H1 (cell line): ENCODE measurements around the gene GPR31. TPM values are rescaled to one million over a fixed set of nuclear protein-coding genes. Genes with fewer than 3 reads are reported as not detected.

ENCODE experiments used
- CTCF ChIA-PET: fragments of 300-600 bp; sonication (Branson Sonifier 250); formaldehyde crosslinking; loops from one replicate; lab custom pipeline; 2021; ENCODE audit not compliant: partially characterized antibody; lab: Charles Lee
- POLR2A ChIA-PET: fragments of 300-600 bp; sonication (Branson Sonifier 250); formaldehyde crosslinking; loops from one replicate; lab custom pipeline; 2021; ENCODE audit warnings: inconsistent platforms; ENCODE audit not compliant: partially characterized antibody; lab: Charles Lee
- DNase-seq, 2 experiments: peaks; one replicate each; pipeline versions ENCODE4 v3.0.0 to v3.0.0-alpha.2; 2010 to 2022; ENCODE audit warnings: low spot score in 2 of 2, low read depth in 1 of 2, mixed read lengths in 1 of 2
- FAIRE-seq: peaks from 2 replicates; lab custom pipeline; 2011; peaks lifted over from hg19 to GRCh38; lab: Jason Lieb, UNC
- H2AFZ ChIP-seq: 2 replicates; pipeline ENCODE4 v1.8.1; 2012; ENCODE audit warnings: low read length, inconsistent platforms
- H2AK5ac ChIP-seq: 2 replicates; pipeline ENCODE4 v1.6.1; 2013; ENCODE audit warnings: low read depth, low read length
- H2BK120ac ChIP-seq: replicated peaks from 2 replicates; pipeline ENCODE3; 2013; ENCODE audit warnings: low read depth, low read length, inconsistent platforms
- H2BK12ac ChIP-seq: 2 replicates; pipeline ENCODE4 v1.6.1; 2013; ENCODE audit warnings: low read depth, low read length
- H2BK15ac ChIP-seq: 2 replicates; pipeline ENCODE4 v1.6.1; 2013; ENCODE audit warnings: low read length
- H2BK20ac ChIP-seq: 2 replicates; pipeline ENCODE4 v1.6.1; 2013; ENCODE audit warnings: low read length
- H2BK5ac ChIP-seq: 2 replicates; pipeline ENCODE4 v1.6.1; 2013; ENCODE audit warnings: low read depth, low read length
- H3K14ac ChIP-seq: 2 replicates; pipeline ENCODE4 v1.6.1; 2013; ENCODE audit warnings: inconsistent platforms; ENCODE audit not compliant: insufficient read length
- H3K18ac ChIP-seq: 2 replicates; pipeline ENCODE4 v1.6.1; 2013; ENCODE audit warnings: low read length; ENCODE audit errors: extremely low read depth
- H3K23ac ChIP-seq: 2 replicates; pipeline ENCODE4 v1.6.1; 2013; ENCODE audit warnings: inconsistent platforms; ENCODE audit not compliant: insufficient read length
- H3K23me2 ChIP-seq: 2 replicates; pipeline ENCODE4 v1.6.1; 2013; ENCODE audit warnings: low read depth, low read length
- H3K27ac ChIP-seq: 2 replicates; pipeline ENCODE4 v1.6.1; 2011; ENCODE audit warnings: low read depth, low read length, inconsistent platforms
- H3K27me3 ChIP-seq, 4 experiments: replicated peaks in 1 of 4; 1 replicate in 1 of 4; 2 replicates in 3 of 4; pipeline versions ENCODE4 v1.6.1 to v1.8.1; 2011 to 2013; ENCODE audit warnings: low read length in 3 of 4, mild to moderate bottlenecking in 3 of 4, inconsistent platforms in 2 of 4, mixed read lengths in 2 of 4, moderate library complexity in 1 of 4; ENCODE audit not compliant: control insufficient read depth in 3 of 4, insufficient read depth in 3 of 4; ENCODE audit errors: extremely low read depth in 1 of 4
- H3K36me3 ChIP-seq, 4 experiments: 2 replicates each; pipeline versions ENCODE4 v1.6.1 to v1.8.1; 2011 to 2013; ENCODE audit warnings: mild to moderate bottlenecking in 4 of 4, low read length in 3 of 4, moderate library complexity in 2 of 4, control low read depth in 1 of 4, inconsistent platforms in 1 of 4; ENCODE audit not compliant: insufficient read depth in 4 of 4, control insufficient read depth in 2 of 4
- H3K4ac ChIP-seq: replicated peaks from 2 replicates; pipeline ENCODE3; 2013; ENCODE audit warnings: low read length, low read depth, mixed read lengths, inconsistent platforms; ENCODE audit not compliant: insufficient read length
- H3K4me1 ChIP-seq, 4 experiments: replicated peaks in 1 of 4; 1 replicate in 1 of 4; 2 replicates in 3 of 4; pipeline versions ENCODE4 v1.6.1 to v1.8.1; 2011 to 2013; ENCODE audit warnings: low read length in 3 of 4, inconsistent platforms in 2 of 4, mixed read lengths in 1 of 4; ENCODE audit not compliant: insufficient read depth in 4 of 4, control insufficient read depth in 3 of 4
- H3K4me2 ChIP-seq, 2 experiments: 2 replicates each; pipeline versions ENCODE4 v1.6.1 to v1.8.1; 2011 to 2013; ENCODE audit warnings: low read depth in 2 of 2, low read length in 2 of 2, control low read depth in 1 of 2, inconsistent platforms in 1 of 2, mild to moderate bottlenecking in 1 of 2; ENCODE audit not compliant: insufficient read depth in 1 of 2
- H3K4me3 ChIP-seq, 4 experiments: fragments of 200-600, 300-600 bp in 1 of 4; sonication (generic), shearing (Covaris generic), sonication (Bioruptor Twin) in 1 of 4; 2 replicates each; pipeline versions ENCODE4 v1.5.1 to v1.8.1; 2011 to 2016; ENCODE audit warnings: low read length in 4 of 4, low read depth in 3 of 4, control low read depth in 2 of 4, inconsistent platforms in 2 of 4, mild to moderate bottlenecking in 2 of 4, mixed read lengths in 1 of 4, moderate library complexity in 1 of 4; ENCODE audit not compliant: insufficient read depth in 2 of 4; ENCODE audit errors: extremely low read depth in 1 of 4
- H3K56ac ChIP-seq: replicated peaks from 2 replicates; pipeline ENCODE3; 2013; ENCODE audit warnings: low read depth, mild to moderate bottlenecking, mixed read lengths, low read length, inconsistent platforms; ENCODE audit not compliant: insufficient read length
- H3K79me1 ChIP-seq: 2 replicates; pipeline ENCODE4 v1.6.1; 2013; ENCODE audit warnings: low read depth, low read length, control low read depth
- H3K79me2 ChIP-seq, 2 experiments: 2 replicates each; pipeline versions ENCODE4 v1.6.1 to v1.8.1; 2012 to 2013; ENCODE audit warnings: low read length in 2 of 2, mild to moderate bottlenecking in 2 of 2, inconsistent platforms in 1 of 2; ENCODE audit not compliant: insufficient read depth in 2 of 2, control insufficient read depth in 1 of 2
- H3K9ac ChIP-seq, 4 experiments: replicated peaks in 1 of 4; 1 replicate in 1 of 4; 2 replicates in 3 of 4; pipeline versions ENCODE4 v1.6.1 to v1.8.1; 2011 to 2013; ENCODE audit warnings: low read depth in 3 of 4, low read length in 3 of 4, control low read depth in 2 of 4, mild to moderate bottlenecking in 2 of 4, moderate library complexity in 2 of 4, inconsistent platforms in 1 of 4; ENCODE audit errors: extremely low read depth in 1 of 4
- H3K9me3 ChIP-seq, 2 experiments: 2 replicates each; pipeline versions ENCODE4 v1.6.1 to v1.8.1; 2012 to 2013; ENCODE audit warnings: mild to moderate bottlenecking in 2 of 2, moderate library complexity in 2 of 2, control low read depth in 1 of 2, inconsistent platforms in 1 of 2, low read depth in 1 of 2, low read length in 1 of 2, mixed read lengths in 1 of 2; ENCODE audit not compliant: insufficient read depth in 2 of 2
- H4K20me1 ChIP-seq, 2 experiments: replicated peaks in 1 of 2; 2 replicates each; pipeline versions ENCODE3 to v1.8.1; 2011 to 2013; ENCODE audit warnings: inconsistent platforms in 2 of 2, low read length in 2 of 2, mild to moderate bottlenecking in 1 of 2; ENCODE audit not compliant: insufficient read depth in 2 of 2, control insufficient read depth in 1 of 2
- H4K5ac ChIP-seq: 2 replicates; pipeline ENCODE4 v1.6.1; 2013; ENCODE audit warnings: low read length, low read depth, mixed read lengths, inconsistent platforms; ENCODE audit not compliant: insufficient read length
- H4K8ac ChIP-seq: 2 replicates; pipeline ENCODE4 v1.8.0; 2013; ENCODE audit warnings: mild to moderate bottlenecking, moderate library complexity, low read length, inconsistent platforms; ENCODE audit not compliant: insufficient read depth; ENCODE audit errors: extremely low read depth
- H4K91ac ChIP-seq: replicated peaks from 2 replicates; pipeline ENCODE3; 2013; ENCODE audit warnings: low read length, mixed read lengths, inconsistent platforms; ENCODE audit not compliant: insufficient read length
- BRCA1 ChIP-seq: IDR thresholded peaks from 2 replicates; pipeline ENCODE4 v1.6.1; 2012; ENCODE audit warnings: low read depth, low read length, improper control_type of control experiment
- CBX5 ChIP-seq: fragments of 300-800, 300-1000 bp; sonication (generic); IDR thresholded peaks from 2 replicates; pipeline ENCODE4 v1.7.1; 2016; ENCODE audit warnings: antibody characterized with exemption, low read length, low read depth
- CHD2 ChIP-seq: IDR thresholded peaks from 2 replicates; pipeline ENCODE4 v1.6.1; 2012; ENCODE audit warnings: low read length, improper control_type of control experiment
- EP300 ChIP-seq, 2 experiments: IDR thresholded peaks; 1 replicate in 1 of 2; 2 replicates in 1 of 2; pipeline ENCODE4 v1.6.1; 2011 to 2012; ENCODE audit warnings: low read depth in 2 of 2, low read length in 2 of 2, mild to moderate bottlenecking in 2 of 2, borderline replicate concordance in 1 of 2, inconsistent platforms in 1 of 2, moderate library complexity in 1 of 2
- GTF2F1 ChIP-seq: IDR thresholded peaks from 2 replicates; pipeline ENCODE4 v1.6.1; 2012; ENCODE audit warnings: low read depth, low read length, improper control_type of control experiment, borderline replicate concordance
- KDM1A ChIP-seq: fragments of 200-600, 300-600 bp; sonication (generic); IDR thresholded peaks from 2 replicates; pipeline ENCODE4 v1.7.1; 2016; ENCODE audit warnings: mild to moderate bottlenecking, low read length, borderline replicate concordance
- MAFK ChIP-seq: IDR thresholded peaks from 2 replicates; pipeline ENCODE4 v1.6.1; 2012; ENCODE audit warnings: low read depth, mild to moderate bottlenecking, improper control_type of control experiment, low read length
- SIRT6 ChIP-seq: IDR thresholded peaks from one replicate; pipeline ENCODE4 v1.7.1; 2012; ENCODE audit warnings: low read length, inconsistent platforms
- SP1 ChIP-seq: IDR thresholded peaks from 2 replicates; pipeline ENCODE4 v1.6.1; 2011; ENCODE audit warnings: low read depth, low read length
- SP4 ChIP-seq: IDR thresholded peaks from 2 replicates; pipeline ENCODE4 v1.6.1; 2012; ENCODE audit warnings: low read length, inconsistent platforms
- USF2 ChIP-seq: IDR thresholded peaks from 2 replicates; pipeline ENCODE4 v1.6.1; 2011; ENCODE audit warnings: low read length, improper control_type of control experiment
- WGBS, 2 experiments: shearing (Covaris generic) in 1 of 2; methylation state at CpG; one replicate each; pipeline versions ENCODE4 v1.1.6 to v1.1.7; 2013 to 2015; ENCODE audit warnings: low lambda C conversion rate in 2 of 2, mixed read lengths in 2 of 2, inconsistent platforms in 1 of 2, low coverage in 1 of 2, missing lambda C conversion rate in 1 of 2; ENCODE audit not compliant: insufficient replicate concordance in 2 of 2, insufficient coverage in 1 of 2, insufficient read length in 1 of 2; ENCODE audit errors: extremely low coverage in 1 of 2, missing lambda C conversion rate in 1 of 2; 5-methylcytosine and 5-hydroxymethylcytosine counted together
- polyA plus RNA-seq, 7 experiments: library from polyadenylated mRNA; depleted of rRNA in 3 of 7; stranded (reverse) in 5 of 7; unstranded in 2 of 7; fragments of >200 nt in 5 of 7; fragments of 200-250 nt in 2 of 7; gene quantifications; 1 replicate in 5 of 7; 2 replicates in 1 of 7; 4 replicates in 1 of 7; pipeline versions ENCODE4 v1.2.1 to v1.2.3, GENCODE V29; 2011 to 2013; ENCODE audit warnings: missing spikeins in 2 of 7, mixed read lengths in 2 of 7
- total RNA-seq: library from RNA; stranded (reverse); fragmentation: NEBNext Ultra II Directional; extraction: Animal tissue kit (Norgen Biotek cat#: 25700); gene quantifications from 2 replicates; pipeline ENCODE4 v1.2.1, GENCODE V29; 2021

GPR31 gene
- total and polyA plus RNA-seq, 2 of the 8 experiments (the other 6 are each of a cell fraction or from before 2014, with no cell fraction given): not detected

- no peak for DNase-seq
- H3K79me1 ChIP-seq: no peaks in the 10 kb centered on the region
- H3K27me3 ChIP-seq: no peaks in the 10 kb centered on the region
- no peaks in the 10 kb centered on the region; a peak in 1 of 7 replicates for H3K4me1 ChIP-seq
- H2BK20ac ChIP-seq: no peak within 1 kb of the TSS
- peaks cover 0 to 6% of the 10 kb centered on the region in 2 experiments; a peak in 1 of 4 replicates for H3K9me3 ChIP-seq
- FAIRE-seq: no peak
- 86% methylated on average over 8 of the region's 8 CpGs; no CpG with 5 or more reads in 1 of the 2 experiments for WGBS, 2 experiments
- ChIA-PET POLR2A (interaction anchor here (0.7 to 1.3 kb wide), 2 partner anchors 12 to 167 kb away, joined by 3 read pairs; no protein-coding TSS in a partner anchor), CTCF (interaction anchor here (0.6 to 1.9 kb wide), 6 partner anchors 7 to 77 kb away, joined by 3 to 6 read pairs (median 3); no protein-coding TSS in a partner anchor)
- no peak within 1 kb of the TSS for H3K27ac ChIP-seq
- H3K23ac ChIP-seq: no peak within 1 kb of the TSS
- H3K4me2 ChIP-seq: no peak within 1 kb of the TSS
- no peak within 1 kb of the TSS for H2BK120ac ChIP-seq
- no peak within 1 kb of the TSS for H2BK15ac ChIP-seq
- no peak within 1 kb of the TSS for H2AK5ac ChIP-seq
- H4K5ac ChIP-seq: no peak within 1 kb of the TSS
- H3K23me2 ChIP-seq: no peaks in the 10 kb centered on the region
- no peak within 1 kb of the TSS for H4K91ac ChIP-seq
- H3K18ac ChIP-seq: no peak within 1 kb of the TSS
- no peaks in the 10 kb centered on the region for H3K36me3 ChIP-seq
- no peak within 1 kb of the TSS for H3K4me3 ChIP-seq
- no peaks in the 10 kb centered on the region for H3K79me2 ChIP-seq
- no peak within 1 kb of the TSS for H4K8ac ChIP-seq
- H2AFZ ChIP-seq: no peak within 1 kb of the TSS
- H2BK5ac ChIP-seq: no peak within 1 kb of the TSS
- H3K4ac ChIP-seq: no peak within 1 kb of the TSS
- no peak within 1 kb of the TSS for H3K14ac ChIP-seq
- H4K20me1 ChIP-seq: no peaks in the 10 kb centered on the region
- H3K56ac ChIP-seq: no peak within 1 kb of the TSS
- H2BK12ac ChIP-seq: 0 out of 2 replicates have a peak within 1 kb of the TSS, but pooled peaks have one; percentile 20
- H3K9ac ChIP-seq: no peak within 1 kb of the TSS
- TF ChIP-seq EP300 (IDR thresholded peaks at IDR 0.05; ENCODE audit: borderline replicate concordance in 1 of 2, low read depth in 2 of 2, low read length in 2 of 2) (no peak), BRCA1 (no peak), GTF2F1 (no peak), CHD2 (no peak), SIRT6 (no peak), USF2 (no peak), KDM1A (no peak), SP4 (no peak), SP1 (no peak), CBX5 (no peak), MAFK (no peak)
Measured at GRCh38 chr6:167122827-167123657, 34.7 kb downstream of the GPR31 start, which contains the start of gene CCR6. Gene CCR6 (plus strand): TSS chr6:167123096. CDS start chr6:167136135, 13,039 bp downstream.
